ENCODE measurements around the gene KDM1B.

KDM1B gene

GRCh38 chr6:18247002-18247401 is 91.8 kb downstream of the KDM1B start:
- TF ChIP-seq, protein P1, sequence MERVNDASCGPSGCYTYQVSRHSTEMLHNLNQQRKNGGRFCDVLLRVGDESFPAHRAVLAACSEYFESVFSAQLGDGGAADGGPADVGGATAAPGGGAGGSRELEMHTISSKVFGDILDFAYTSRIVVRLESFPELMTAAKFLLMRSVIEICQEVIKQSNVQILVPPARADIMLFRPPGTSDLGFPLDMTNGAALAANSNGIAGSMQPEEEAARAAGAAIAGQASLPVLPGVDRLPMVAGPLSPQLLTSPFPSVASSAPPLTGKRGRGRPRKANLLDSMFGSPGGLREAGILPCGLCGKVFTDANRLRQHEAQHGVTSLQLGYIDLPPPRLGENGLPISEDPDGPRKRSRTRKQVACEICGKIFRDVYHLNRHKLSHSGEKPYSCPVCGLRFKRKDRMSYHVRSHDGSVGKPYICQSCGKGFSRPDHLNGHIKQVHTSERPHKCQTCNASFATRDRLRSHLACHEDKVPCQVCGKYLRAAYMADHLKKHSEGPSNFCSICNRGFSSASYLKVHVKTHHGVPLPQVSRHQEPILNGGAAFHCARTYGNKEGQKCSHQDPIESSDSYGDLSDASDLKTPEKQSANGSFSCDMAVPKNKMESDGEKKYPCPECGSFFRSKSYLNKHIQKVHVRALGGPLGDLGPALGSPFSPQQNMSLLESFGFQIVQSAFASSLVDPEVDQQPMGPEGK (CRISPR knock-in tag; IDR thresholded peaks at IDR 0.05; ENCODE audit: borderline replicate concordance), result no peak
- no peak for TF ChIP-seq ZFP30 (CRISPR knock-in tag; IDR thresholded peaks at IDR 0.05)
- no peak for TF ChIP-seq TCF4 (CRISPR knock-in tag; IDR thresholded peaks at IDR 0.05; ENCODE audit: borderline replicate concordance)
- TF ChIP-seq SNAI2 (CRISPR knock-in tag; IDR thresholded peaks at IDR 0.05), result no peak
- TF ChIP-seq ARNTL (CRISPR knock-in tag; IDR thresholded peaks at IDR 0.05; ENCODE audit: borderline replicate concordance, low read depth), result no peak
- no peak for TF ChIP-seq CREB5 (CRISPR knock-in tag; IDR thresholded peaks at IDR 0.05; ENCODE audit: low read depth)
- no peak for TF ChIP-seq ZNF565 (CRISPR knock-in tag; conservative IDR thresholded peaks at IDR 0.05; ENCODE audit: low read depth)
- no peak for TF ChIP-seq GLIS3 (CRISPR knock-in tag; IDR thresholded peaks at IDR 0.05)
- TF ChIP-seq ZNF8 (CRISPR knock-in tag; IDR thresholded peaks at IDR 0.05), result no peak
- TF ChIP-seq PPARA (CRISPR knock-in tag; IDR thresholded peaks at IDR 0.05; ENCODE audit: borderline replicate concordance), result no peak
- no peak for TF ChIP-seq ZFP3 (CRISPR knock-in tag; IDR thresholded peaks at IDR 0.05)
- TF ChIP-seq ESRRG (CRISPR knock-in tag; IDR thresholded peaks at IDR 0.05), result no peak
- no peak for TF ChIP-seq ZNF70 (CRISPR knock-in tag; IDR thresholded peaks at IDR 0.05)
- TF ChIP-seq, protein P2, sequence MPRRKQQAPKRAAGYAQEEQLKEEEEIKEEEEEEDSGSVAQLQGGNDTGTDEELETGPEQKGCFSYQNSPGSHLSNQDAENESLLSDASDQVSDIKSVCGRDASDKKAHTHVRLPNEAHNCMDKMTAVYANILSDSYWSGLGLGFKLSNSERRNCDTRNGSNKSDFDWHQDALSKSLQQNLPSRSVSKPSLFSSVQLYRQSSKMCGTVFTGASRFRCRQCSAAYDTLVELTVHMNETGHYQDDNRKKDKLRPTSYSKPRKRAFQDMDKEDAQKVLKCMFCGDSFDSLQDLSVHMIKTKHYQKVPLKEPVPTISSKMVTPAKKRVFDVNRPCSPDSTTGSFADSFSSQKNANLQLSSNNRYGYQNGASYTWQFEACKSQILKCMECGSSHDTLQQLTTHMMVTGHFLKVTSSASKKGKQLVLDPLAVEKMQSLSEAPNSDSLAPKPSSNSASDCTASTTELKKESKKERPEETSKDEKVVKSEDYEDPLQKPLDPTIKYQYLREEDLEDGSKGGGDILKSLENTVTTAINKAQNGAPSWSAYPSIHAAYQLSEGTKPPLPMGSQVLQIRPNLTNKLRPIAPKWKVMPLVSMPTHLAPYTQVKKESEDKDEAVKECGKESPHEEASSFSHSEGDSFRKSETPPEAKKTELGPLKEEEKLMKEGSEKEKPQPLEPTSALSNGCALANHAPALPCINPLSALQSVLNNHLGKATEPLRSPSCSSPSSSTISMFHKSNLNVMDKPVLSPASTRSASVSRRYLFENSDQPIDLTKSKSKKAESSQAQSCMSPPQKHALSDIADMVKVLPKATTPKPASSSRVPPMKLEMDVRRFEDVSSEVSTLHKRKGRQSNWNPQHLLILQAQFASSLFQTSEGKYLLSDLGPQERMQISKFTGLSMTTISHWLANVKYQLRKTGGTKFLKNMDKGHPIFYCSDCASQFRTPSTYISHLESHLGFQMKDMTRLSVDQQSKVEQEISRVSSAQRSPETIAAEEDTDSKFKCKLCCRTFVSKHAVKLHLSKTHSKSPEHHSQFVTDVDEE (CRISPR knock-in tag; IDR thresholded peaks at IDR 0.05), result no peak
- no peak for TF ChIP-seq TOX (CRISPR knock-in tag; IDR thresholded peaks at IDR 0.05; ENCODE audit: borderline replicate concordance)
- no peak for TF ChIP-seq OSR1 (CRISPR knock-in tag; IDR thresholded peaks at IDR 0.05)
- TF ChIP-seq, protein P3, sequence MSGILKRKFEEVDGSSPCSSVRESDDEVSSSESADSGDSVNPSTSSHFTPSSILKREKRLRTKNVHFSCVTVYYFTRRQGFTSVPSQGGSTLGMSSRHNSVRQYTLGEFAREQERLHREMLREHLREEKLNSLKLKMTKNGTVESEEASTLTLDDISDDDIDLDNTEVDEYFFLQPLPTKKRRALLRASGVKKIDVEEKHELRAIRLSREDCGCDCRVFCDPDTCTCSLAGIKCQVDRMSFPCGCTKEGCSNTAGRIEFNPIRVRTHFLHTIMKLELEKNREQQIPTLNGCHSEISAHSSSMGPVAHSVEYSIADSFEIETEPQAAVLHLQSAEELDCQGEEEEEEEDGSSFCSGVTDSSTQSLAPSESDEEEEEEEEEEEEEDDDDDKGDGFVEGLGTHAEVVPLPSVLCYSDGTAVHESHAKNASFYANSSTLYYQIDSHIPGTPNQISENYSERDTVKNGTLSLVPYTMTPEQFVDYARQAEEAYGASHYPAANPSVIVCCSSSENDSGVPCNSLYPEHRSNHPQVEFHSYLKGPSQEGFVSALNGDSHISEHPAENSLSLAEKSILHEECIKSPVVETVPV (CRISPR knock-in tag; IDR thresholded peaks at IDR 0.05), result no peak
- no peak for TF ChIP-seq RARB (CRISPR knock-in tag; IDR thresholded peaks at IDR 0.05)
- no peak for TF ChIP-seq POU6F1 (CRISPR knock-in tag; IDR thresholded peaks at IDR 0.05; ENCODE audit: borderline replicate concordance, low read depth)
- TF ChIP-seq BACH2 (CRISPR knock-in tag; IDR thresholded peaks at IDR 0.05; ENCODE audit: borderline replicate concordance), result no peak
- ATAC-seq, result no peak

DNA sequence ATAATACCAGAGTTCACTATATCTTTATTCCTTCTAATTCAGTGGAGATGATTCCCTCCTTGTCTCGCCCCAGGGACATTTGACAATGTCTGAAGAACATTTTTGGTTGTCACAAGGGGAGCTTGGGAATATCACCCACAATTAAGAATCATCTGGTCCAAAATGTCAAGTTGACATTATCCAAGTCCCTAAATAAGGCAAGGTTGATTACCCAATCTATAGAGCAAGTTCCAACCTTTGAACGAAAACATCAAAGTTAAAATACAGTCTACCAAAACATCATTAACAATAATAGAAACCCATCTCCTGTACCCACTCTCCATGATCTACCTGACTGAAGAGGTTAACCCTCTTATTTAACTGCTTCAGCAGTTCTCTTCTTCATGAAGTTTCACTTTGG is 93.5 kb downstream of the KDM1B start:
- TF ChIP-seq ZNF565 (CRISPR knock-in tag; conservative IDR thresholded peaks at IDR 0.05; ENCODE audit: low read depth) (no peak), ISL1 (CRISPR knock-in tag; IDR thresholded peaks at IDR 0.05) (no peak), CSDC2 (CRISPR knock-in tag; IDR thresholded peaks at IDR 0.05) (no peak), ARNTL (CRISPR knock-in tag; IDR thresholded peaks at IDR 0.05; ENCODE audit: borderline replicate concordance, low read depth) (no peak), PPARA (CRISPR knock-in tag; IDR thresholded peaks at IDR 0.05; ENCODE audit: borderline replicate concordance) (no peak), ZNF70 (CRISPR knock-in tag; IDR thresholded peaks at IDR 0.05) (no peak), POU6F1 (CRISPR knock-in tag; IDR thresholded peaks at IDR 0.05; ENCODE audit: borderline replicate concordance, low read depth) (no peak), SNAI2 (CRISPR knock-in tag; IDR thresholded peaks at IDR 0.05) (no peak), OSR1 (CRISPR knock-in tag; IDR thresholded peaks at IDR 0.05) (no peak), ZNF8 (CRISPR knock-in tag; IDR thresholded peaks at IDR 0.05) (no peak)
- TF ChIP-seq, protein P2 (CRISPR knock-in tag; IDR thresholded peaks at IDR 0.05), result no peak
- ATAC-seq, result no peak
